MCF 10A (cell line): ENCODE results near the gene ATG4D. TPM values are rescaled to one million over a fixed set of nuclear protein-coding genes. Genes with fewer than 3 reads are reported as not detected.

Source experiments
- BruUV-seq: library from RNA; stranded (reverse); fragments of 400-500 nt; replicated peaks from 2 replicates; lab custom pipeline; 2021; lab: Mats Ljungman, UMichigan
- CTCF ChIA-PET: fragments of 300-600 bp; sonication (Branson Sonifier 250); formaldehyde crosslinking; extraction: SDS; loops from one replicate; lab custom pipeline; 2021; ENCODE audit warnings: antibody characterized with exemption, inconsistent platforms; lab: Yijun Ruan, JAX
- POLR2A ChIA-PET: fragments of 300-600, 350-650 bp; sonication (Branson Sonifier 250); formaldehyde crosslinking; extraction: SDS; loops from one replicate; lab custom pipeline; 2020; ENCODE audit warnings: antibody characterized with exemption, inconsistent platforms; lab: Yijun Ruan, JAX
- DNase-seq: peaks from one replicate; pipeline ENCODE4 v3.0.0-alpha.2; 2018; ENCODE audit not compliant: unreplicated experiment
- H3K27ac Mint-ChIP-seq: one replicate; pipeline ENCODE4 v1.8.0; 2022; ENCODE audit warnings: mild to moderate bottlenecking, low read depth, mixed read lengths; ENCODE audit not compliant: unreplicated experiment
- H3K27me3 Mint-ChIP-seq: one replicate; pipeline ENCODE4 v1.8.0; 2022; ENCODE audit warnings: mixed read lengths; ENCODE audit not compliant: insufficient read depth, unreplicated experiment
- H3K36me3 Mint-ChIP-seq: one replicate; pipeline ENCODE4 v1.8.0; 2022; ENCODE audit warnings: mild to moderate bottlenecking, moderate library complexity, mixed read lengths; ENCODE audit not compliant: insufficient read depth, unreplicated experiment
- H3K4me1 Mint-ChIP-seq: one replicate; pipeline ENCODE4 v1.8.0; 2022; ENCODE audit warnings: mixed read lengths; ENCODE audit not compliant: insufficient read depth, unreplicated experiment
- H3K4me3 Mint-ChIP-seq: one replicate; pipeline ENCODE4 v1.8.0; 2022; ENCODE audit warnings: mild to moderate bottlenecking, moderate library complexity, mixed read lengths; ENCODE audit not compliant: unreplicated experiment
- H3K9me3 Mint-ChIP-seq: one replicate; pipeline ENCODE4 v1.8.0; 2022; ENCODE audit warnings: mixed read lengths; ENCODE audit not compliant: unreplicated experiment
- CTCF ChIP-seq: fragments of 200-600 bp; IDR thresholded peaks from one replicate; pipeline ENCODE4 v1.8.0; 2022; ENCODE audit warnings: antibody characterized with exemption, mild to moderate bottlenecking; ENCODE audit not compliant: unreplicated experiment
- intact Hi-C: fragments of 100-400 bp; cut with micrococcal nuclease; formaldehyde crosslinking; loops from 2 replicates; pipeline ENCODE4 v1.14.1; 2022
- total RNA-seq: library from RNA; stranded (reverse); gene quantifications from 2 replicates; pipeline ENCODE4 v1.2.3, GENCODE V29; 2022

The ATG4D gene
- total RNA-seq, 1 experiment from 2014 or later = 22.6 TPM

GRCh38 chr19:10516671-10517286 lies 26.9 kb upstream of the ATG4D start:
- Mint-ChIP-seq H3K36me3 (no peaks in the 10 kb centered on the region), H3K9me3 (no peaks in the 10 kb centered on the region), H3K27ac (no peak overlapping the region), H3K4me1 (no peaks in the 10 kb centered on the region), H3K27me3 (peaks cover 22% of the 10 kb centered on the region), H3K4me3 (peak overlapping the region; percentile 9)
- no TSS peak for BruUV-seq
- TF ChIP-seq CTCF = no peak
- intact Hi-C loops = no loop called here
- ChIA-PET CTCF (interaction anchor here (0.6 to 1.1 kb wide), 4 partner anchors 9 to 489 kb away, joined by 3 to 5 read pairs (median 4); no protein-coding TSS in a partner anchor), POLR2A (no interaction called here)
- DNase-seq = no peak

DNA sequence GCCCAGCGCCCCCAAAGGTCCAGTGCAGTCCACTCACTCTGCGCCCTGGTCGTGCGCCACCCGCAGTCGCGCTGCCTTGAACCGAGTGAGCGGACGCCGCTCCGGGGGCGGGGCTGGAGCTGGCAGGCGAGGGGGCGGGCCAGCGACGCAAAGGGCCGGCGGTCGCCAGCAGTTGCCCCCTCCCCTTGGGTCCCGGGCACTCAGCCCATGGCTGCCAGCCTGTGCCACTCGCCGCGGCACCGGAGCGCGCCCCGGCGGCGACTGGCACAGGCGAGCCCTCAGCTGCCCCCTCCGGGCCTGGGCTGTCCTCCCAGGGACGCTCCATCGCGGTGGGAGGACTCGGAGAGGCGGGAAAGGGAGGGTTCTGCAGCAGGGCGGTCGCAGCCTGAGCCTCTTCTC lies 26.3 kb upstream of the ATG4D start, which contains the start of gene S1PR5:
Gene S1PR5, minus strand, starts transcription at position 87 of the 399 bp plus-strand sequence. CDS start 2,436 bp downstream, outside the sequence.
- Mint-ChIP-seq H3K4me1 (no peaks in the 10 kb centered on the region), H3K9me3 (no peaks in the 10 kb centered on the region), H3K27me3 (peaks cover 22% of the 10 kb centered on the region), H3K36me3 (no peaks in the 10 kb centered on the region), H3K4me3 (peak within 1 kb of the TSS; percentile 51), H3K27ac (no peak within 1 kb of the TSS)
- no TSS peak for BruUV-seq
- TF ChIP-seq CTCF = no peak
- ChIA-PET CTCF (interaction anchor here (1.1 kb wide), 1 partner anchor 11 kb away, joined by 5 read pairs; no protein-coding TSS in a partner anchor), POLR2A (no interaction called here)
- no peak for DNase-seq
- intact Hi-C loops = no loop called here

DNA sequence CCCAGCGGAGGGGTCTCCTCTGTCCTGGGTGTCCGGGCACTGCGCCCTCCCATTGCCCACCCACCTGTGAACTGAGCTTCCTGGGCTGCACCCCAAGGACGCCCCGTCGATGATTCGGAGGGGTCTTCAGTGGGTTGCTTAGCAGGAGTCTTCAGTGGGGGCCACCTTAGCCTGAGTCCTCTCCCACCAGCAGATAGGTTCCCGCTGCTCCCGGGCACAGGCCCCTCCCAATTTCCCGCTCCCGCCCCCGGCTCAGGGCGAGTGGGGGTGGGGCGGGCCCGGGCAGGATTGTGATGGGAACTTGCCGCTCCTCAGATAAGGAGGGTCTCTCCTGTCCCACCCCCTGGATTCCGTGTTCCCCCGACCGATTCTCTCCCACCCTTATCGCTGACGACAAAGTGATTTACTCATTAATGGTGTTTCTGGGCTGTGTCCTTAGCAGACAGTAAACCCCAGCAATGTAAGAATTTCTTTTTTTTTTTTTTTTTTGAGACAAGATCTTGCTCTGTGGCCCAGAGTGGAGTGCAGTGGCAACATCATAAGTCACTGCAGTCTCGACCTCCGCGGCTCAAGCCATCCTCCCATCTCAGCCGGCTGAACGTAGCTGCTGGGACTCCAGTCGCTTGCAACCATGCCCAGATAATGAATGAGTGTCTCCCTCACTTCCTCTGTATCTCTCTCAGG lies 25.8 kb upstream of the ATG4D start:
- Mint-ChIP-seq H3K4me3 (peak overlapping the region; percentile 51), H3K27me3 (peaks cover 22% of the 10 kb centered on the region), H3K27ac (no peak overlapping the region), H3K36me3 (no peaks in the 10 kb centered on the region), H3K4me1 (no peaks in the 10 kb centered on the region), H3K9me3 (no peaks in the 10 kb centered on the region)
- ChIA-PET POLR2A (no interaction called here), CTCF (interaction anchor here (0.9 kb wide), 1 partner anchor 9 kb away, joined by 4 read pairs; no protein-coding TSS in a partner anchor)
- intact Hi-C loops = no loop called here
- TF ChIP-seq CTCF = no peak
- no TSS peak for BruUV-seq
- DNase-seq = no peak
